ENCODE results near the gene IGSF9B. TPM values are rescaled to one million over a fixed set of nuclear protein-coding genes. Genes with fewer than 3 reads are reported as not detected.

The IGSF9B gene
- total RNA-seq, 1 donor from 2014 or later = 13.1 TPM

DNA sequence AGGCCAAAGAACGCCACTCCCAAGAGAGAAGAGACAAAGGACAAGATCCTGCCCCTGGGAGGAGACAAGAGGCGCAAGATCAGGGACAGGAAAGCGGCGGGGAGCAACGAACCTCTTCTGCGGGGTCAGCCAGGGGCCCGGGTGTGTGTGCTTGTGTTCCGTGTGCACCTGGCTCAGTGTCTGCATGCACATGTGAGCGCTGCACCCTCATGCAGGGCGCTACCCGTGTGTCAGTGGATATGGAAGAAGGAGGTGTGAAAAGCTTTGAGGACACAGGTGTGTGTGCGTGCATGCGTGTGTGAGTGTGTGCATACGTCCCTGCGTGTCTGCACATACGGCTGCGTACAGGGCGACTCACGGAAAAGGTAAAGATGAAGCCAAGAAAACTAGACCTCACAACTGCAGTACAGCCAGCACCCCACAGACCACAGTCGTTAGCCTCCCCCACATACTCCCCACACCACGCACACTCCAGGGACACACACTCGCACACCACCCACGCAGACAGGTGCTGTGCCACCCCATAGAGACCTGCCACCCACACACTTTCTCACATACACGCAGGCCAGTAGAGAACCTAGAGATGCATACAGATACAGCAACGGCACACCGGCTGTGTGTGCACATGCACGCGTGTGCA lies 11.0 kb upstream of the IGSF9B start:
- H3K4me1 Mint-ChIP-seq (ENCODE audit: low read depth, unreplicated experiment) = peaks cover 3% of the 10 kb centered on the region
- Histone ChIP-seq H3K4me1 (ENCODE audit: insufficient read depth, low read length) (no peaks in the 10 kb centered on the region), H3K36me3 (ENCODE audit: insufficient read depth, low read length) (no peaks in the 10 kb centered on the region), H3K27me3 (ENCODE audit: insufficient read depth, low read length) (no peaks in the 10 kb centered on the region), H3K79me2 (ENCODE audit: insufficient read depth, low read length) (no peaks in the 10 kb centered on the region), H3K9ac (ENCODE audit: low read length) (no peak overlapping the region), H3K27ac (ENCODE audit: low read depth, low read length) (no peak overlapping the region), H2AFZ (ENCODE audit: low read depth, low read length) (peak overlapping the region; percentile 34), H3K4me3 (ENCODE audit: insufficient read depth, low read depth, low read length) (no peak overlapping the region), H3K4me2 (ENCODE audit: low read length) (no peak overlapping the region), H4K20me1 (ENCODE audit: insufficient read depth, low read length) (no peaks in the 10 kb centered on the region), H3K9me3 (ENCODE audit: insufficient read depth, low read depth, low read length) (no peaks in the 10 kb centered on the region)
- no peak overlapping the region for H3K4me3 Mint-ChIP-seq (ENCODE audit: unreplicated experiment)
- no peak for TF ChIP-seq CTCF (IDR thresholded peaks at IDR 0.05; ENCODE audit: insufficient read depth, low read depth, low read length)
- no peak for TF ChIP-seq EZH2 (IDR thresholded peaks at IDR 0.05; ENCODE audit: insufficient read depth, low read length)
- no peak overlapping the region for H3K27ac Mint-ChIP-seq (ENCODE audit: unreplicated experiment)
- H3K27me3 Mint-ChIP-seq (ENCODE audit: low read depth, unreplicated experiment) = peaks cover 73% of the 10 kb centered on the region
- no peak for DNase-seq (ENCODE audit: low read depth)
- no peak for FAIRE-seq
- no peaks in the 10 kb centered on the region for H3K9me3 Mint-ChIP-seq (ENCODE audit: unreplicated experiment)
- peaks cover 1% of the 10 kb centered on the region for H3K36me3 Mint-ChIP-seq (ENCODE audit: low read depth, unreplicated experiment)

DNA sequence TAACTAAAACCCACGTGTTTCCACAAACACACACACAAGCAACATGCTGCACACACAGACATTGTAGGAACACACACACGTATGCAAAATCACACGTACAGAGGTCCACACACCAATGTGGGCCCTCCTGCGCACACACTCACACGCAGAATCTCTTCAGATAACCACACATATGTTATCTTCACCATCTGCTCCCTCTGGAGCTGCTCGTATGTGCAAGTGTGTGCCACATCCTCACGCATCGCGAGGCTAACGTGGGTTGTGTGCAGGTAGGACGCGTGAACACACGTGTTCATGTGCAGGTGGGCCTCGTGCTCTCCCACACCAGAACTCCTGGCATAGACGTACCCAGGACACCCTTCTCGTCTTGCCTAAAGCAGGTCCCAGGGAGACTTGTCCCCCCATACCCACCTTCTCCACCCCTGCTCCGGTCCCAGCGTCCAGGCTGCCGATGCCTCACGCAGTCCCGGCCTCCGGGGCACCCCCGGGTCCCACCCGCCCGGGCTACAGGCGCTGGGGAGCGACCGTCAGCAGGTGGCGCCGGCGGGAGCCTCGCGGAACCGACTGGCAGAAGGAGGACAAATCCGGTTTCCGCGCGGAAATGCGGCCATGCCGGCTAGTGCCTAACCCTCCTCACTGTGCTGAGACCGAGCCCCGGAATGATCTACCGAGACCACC lies 10.3 kb upstream of the IGSF9B start:
- Histone ChIP-seq H4K20me1 (ENCODE audit: insufficient read depth, low read length) (no peaks in the 10 kb centered on the region), H3K4me1 (ENCODE audit: insufficient read depth, low read length) (no peaks in the 10 kb centered on the region), H3K9ac (ENCODE audit: low read length) (no peak overlapping the region), H3K4me3 (ENCODE audit: insufficient read depth, low read depth, low read length) (no peak overlapping the region), H3K9me3 (ENCODE audit: insufficient read depth, low read depth, low read length) (no peaks in the 10 kb centered on the region), H2AFZ (ENCODE audit: low read depth, low read length) (peak overlapping the region; percentile 34), H3K79me2 (ENCODE audit: insufficient read depth, low read length) (no peaks in the 10 kb centered on the region), H3K36me3 (ENCODE audit: insufficient read depth, low read length) (no peaks in the 10 kb centered on the region), H3K27me3 (ENCODE audit: insufficient read depth, low read length) (no peaks in the 10 kb centered on the region), H3K4me2 (ENCODE audit: low read length) (no peak overlapping the region), H3K27ac (ENCODE audit: low read depth, low read length) (no peak overlapping the region)
- H3K27me3 Mint-ChIP-seq (ENCODE audit: low read depth, unreplicated experiment) = peaks cover 67% of the 10 kb centered on the region
- H3K36me3 Mint-ChIP-seq (ENCODE audit: low read depth, unreplicated experiment) = peaks cover 1% of the 10 kb centered on the region
- DNase-seq (ENCODE audit: low read depth) (no peak), FAIRE-seq (no peak)
- TF ChIP-seq EZH2 (IDR thresholded peaks at IDR 0.05; ENCODE audit: insufficient read depth, low read length) (no peak), CTCF (IDR thresholded peaks at IDR 0.05; ENCODE audit: insufficient read depth, low read depth, low read length) (no peak)
- no peak overlapping the region for H3K4me3 Mint-ChIP-seq (ENCODE audit: unreplicated experiment)
- no peak overlapping the region for H3K27ac Mint-ChIP-seq (ENCODE audit: unreplicated experiment)
- H3K4me1 Mint-ChIP-seq (ENCODE audit: low read depth, unreplicated experiment) = peaks cover 3% of the 10 kb centered on the region
- no peaks in the 10 kb centered on the region for H3K9me3 Mint-ChIP-seq (ENCODE audit: unreplicated experiment)

DNA sequence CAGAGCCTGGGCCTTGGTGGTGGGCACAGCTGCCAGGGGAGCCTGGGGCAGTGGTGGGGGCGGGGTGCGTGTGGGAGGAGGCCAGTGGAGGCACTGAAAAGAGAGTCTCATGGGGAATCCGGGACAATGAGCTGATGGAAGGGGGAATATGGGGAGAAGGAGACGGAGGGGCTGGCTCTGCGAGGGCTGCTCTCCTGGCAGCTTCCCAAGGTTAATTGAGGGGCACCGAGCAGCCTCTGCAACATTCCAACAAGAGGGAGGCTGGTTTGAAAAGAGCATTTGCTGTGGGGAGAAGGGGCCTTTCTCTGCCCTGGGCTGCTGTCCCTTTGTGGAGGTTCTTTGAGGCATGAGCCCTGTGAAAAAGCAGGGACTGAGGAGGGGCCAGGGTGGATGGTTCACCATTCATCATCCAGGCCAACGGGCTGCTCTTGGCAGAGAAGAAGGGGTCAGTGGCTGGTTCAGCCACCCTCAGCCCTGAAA lies 9.4 kb upstream of the IGSF9B start:
- Mint-ChIP-seq H3K9me3 (ENCODE audit: unreplicated experiment) (no peaks in the 10 kb centered on the region), H3K27me3 (ENCODE audit: low read depth, unreplicated experiment) (peaks cover 64% of the 10 kb centered on the region), H3K27ac (ENCODE audit: unreplicated experiment) (no peak overlapping the region), H3K4me1 (ENCODE audit: low read depth, unreplicated experiment) (peaks cover 3% of the 10 kb centered on the region), H3K36me3 (ENCODE audit: low read depth, unreplicated experiment) (peaks cover 1% of the 10 kb centered on the region), H3K4me3 (ENCODE audit: unreplicated experiment) (no peak overlapping the region)
- Histone ChIP-seq H3K9ac (ENCODE audit: low read length) (no peak overlapping the region), H3K36me3 (ENCODE audit: insufficient read depth, low read length) (no peaks in the 10 kb centered on the region), H4K20me1 (ENCODE audit: insufficient read depth, low read length) (no peaks in the 10 kb centered on the region), H3K27me3 (ENCODE audit: insufficient read depth, low read length) (no peaks in the 10 kb centered on the region), H3K4me3 (ENCODE audit: insufficient read depth, low read depth, low read length) (no peak overlapping the region), H3K9me3 (ENCODE audit: insufficient read depth, low read depth, low read length) (no peaks in the 10 kb centered on the region), H2AFZ (ENCODE audit: low read depth, low read length) (no peak overlapping the region), H3K4me2 (ENCODE audit: low read length) (no peak overlapping the region), H3K79me2 (ENCODE audit: insufficient read depth, low read length) (no peaks in the 10 kb centered on the region), H3K4me1 (ENCODE audit: insufficient read depth, low read length) (no peaks in the 10 kb centered on the region), H3K27ac (ENCODE audit: low read depth, low read length) (no peak overlapping the region)
- no peak for FAIRE-seq
- DNase-seq (ENCODE audit: low read depth) = no peak
- no peak for TF ChIP-seq CTCF (IDR thresholded peaks at IDR 0.05; ENCODE audit: insufficient read depth, low read depth, low read length)
